ENCODE data around the gene COPA. TPM values are rescaled to one million over a fixed set of nuclear protein-coding genes. Genes with fewer than 3 reads are reported as not detected.

COPA gene
- total RNA-seq, 4 donors from 2014 or later, result 74.9 to 99.8 (median 91.3) TPM

DNA sequence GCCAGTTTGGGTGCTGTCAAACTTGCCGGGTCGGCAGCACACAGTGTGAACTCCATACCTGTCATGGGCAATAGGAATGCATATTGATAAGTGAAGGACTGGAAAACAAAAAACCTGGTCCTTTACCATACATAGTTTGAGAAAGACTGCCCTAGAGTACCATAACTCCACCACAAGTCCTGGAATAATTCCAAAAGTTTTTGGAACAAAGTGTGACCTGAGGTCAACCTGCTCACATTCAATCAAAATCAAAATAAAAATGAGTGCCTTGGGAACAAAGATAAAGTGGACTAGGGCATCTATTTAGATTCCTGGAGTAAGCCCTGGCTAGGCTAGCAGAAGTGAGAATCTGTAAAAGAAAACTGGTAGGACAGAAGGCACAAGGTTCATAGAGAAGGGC is 65.7 kb downstream of the COPA start:
- no peak for TF ChIP-seq POLR2A (IDR thresholded peaks at IDR 0.05)
- TF ChIP-seq, protein P1, sequence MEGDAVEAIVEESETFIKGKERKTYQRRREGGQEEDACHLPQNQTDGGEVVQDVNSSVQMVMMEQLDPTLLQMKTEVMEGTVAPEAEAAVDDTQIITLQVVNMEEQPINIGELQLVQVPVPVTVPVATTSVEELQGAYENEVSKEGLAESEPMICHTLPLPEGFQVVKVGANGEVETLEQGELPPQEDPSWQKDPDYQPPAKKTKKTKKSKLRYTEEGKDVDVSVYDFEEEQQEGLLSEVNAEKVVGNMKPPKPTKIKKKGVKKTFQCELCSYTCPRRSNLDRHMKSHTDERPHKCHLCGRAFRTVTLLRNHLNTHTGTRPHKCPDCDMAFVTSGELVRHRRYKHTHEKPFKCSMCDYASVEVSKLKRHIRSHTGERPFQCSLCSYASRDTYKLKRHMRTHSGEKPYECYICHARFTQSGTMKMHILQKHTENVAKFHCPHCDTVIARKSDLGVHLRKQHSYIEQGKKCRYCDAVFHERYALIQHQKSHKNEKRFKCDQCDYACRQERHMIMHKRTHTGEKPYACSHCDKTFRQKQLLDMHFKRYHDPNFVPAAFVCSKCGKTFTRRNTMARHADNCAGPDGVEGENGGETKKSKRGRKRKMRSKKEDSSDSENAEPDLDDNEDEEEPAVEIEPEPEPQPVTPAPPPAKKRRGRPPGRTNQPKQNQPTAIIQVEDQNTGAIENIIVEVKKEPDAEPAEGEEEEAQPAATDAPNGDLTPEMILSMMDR (IDR thresholded peaks at IDR 0.05), result no peak
- WGBS, 2 donors, result 80 to 100% methylated on average over 2 of the region's 2 CpGs
- H3K36me3 ChIP-seq, result peaks cover 25 to 69% (median 43%) of the 10 kb centered on the region in 3 donors

DNA sequence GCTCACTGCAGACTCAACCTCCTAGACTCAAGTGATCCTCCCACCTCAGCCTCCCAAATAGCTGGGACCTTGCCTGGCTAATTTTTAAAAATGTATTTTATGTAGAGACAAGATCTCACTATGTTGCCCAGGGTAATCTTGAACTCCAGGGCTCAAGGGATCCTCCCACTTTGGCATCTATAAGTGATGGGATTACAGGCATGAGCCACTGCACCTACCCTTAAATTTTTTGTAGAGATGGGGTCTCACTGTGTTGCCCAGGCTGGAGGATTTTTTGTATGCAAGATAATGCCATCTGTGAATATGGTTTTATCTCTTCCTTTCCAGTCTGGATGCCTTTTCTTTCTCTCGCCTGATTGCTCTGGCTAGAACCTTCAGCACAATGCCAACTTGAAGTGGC is 72.0 kb downstream of the COPA start:
- DNase-seq, result no peak
- H3K4me1 ChIP-seq, result no peaks in the 10 kb centered on the region
- H3K4me3 ChIP-seq, result no peak overlapping the region
- TF ChIP-seq POLR2A (IDR thresholded peaks at IDR 0.05), result no peak
- TF ChIP-seq, protein P1 (IDR thresholded peaks at IDR 0.05), result no peak
- H3K36me3 ChIP-seq, result peaks cover 0 to 6% (median 0%) of the 10 kb centered on the region in 3 donors
- intact Hi-C loops (cut with DNase I), result no loop called here
- WGBS, 2 donors, result 94 to 100% methylated on average over 1 of the region's 1 CpG
- no peaks in the 10 kb centered on the region for H3K9me3 ChIP-seq
- H3K27me3 ChIP-seq, result no peaks in the 10 kb centered on the region
- H3K27ac ChIP-seq, result no peak overlapping the region

More for the DNA sequence above, 65.7 kb downstream of the COPA start:
- H3K9me3 ChIP-seq, result no peaks in the 10 kb centered on the region
- no peak overlapping the region for H3K27ac ChIP-seq
- H3K4me3 ChIP-seq, result no peak overlapping the region
- no peaks in the 10 kb centered on the region for H3K27me3 ChIP-seq
- no peak for DNase-seq
- intact Hi-C loops (cut with DNase I), result no loop called here
- H3K4me1 ChIP-seq, result no peaks in the 10 kb centered on the region

DNA sequence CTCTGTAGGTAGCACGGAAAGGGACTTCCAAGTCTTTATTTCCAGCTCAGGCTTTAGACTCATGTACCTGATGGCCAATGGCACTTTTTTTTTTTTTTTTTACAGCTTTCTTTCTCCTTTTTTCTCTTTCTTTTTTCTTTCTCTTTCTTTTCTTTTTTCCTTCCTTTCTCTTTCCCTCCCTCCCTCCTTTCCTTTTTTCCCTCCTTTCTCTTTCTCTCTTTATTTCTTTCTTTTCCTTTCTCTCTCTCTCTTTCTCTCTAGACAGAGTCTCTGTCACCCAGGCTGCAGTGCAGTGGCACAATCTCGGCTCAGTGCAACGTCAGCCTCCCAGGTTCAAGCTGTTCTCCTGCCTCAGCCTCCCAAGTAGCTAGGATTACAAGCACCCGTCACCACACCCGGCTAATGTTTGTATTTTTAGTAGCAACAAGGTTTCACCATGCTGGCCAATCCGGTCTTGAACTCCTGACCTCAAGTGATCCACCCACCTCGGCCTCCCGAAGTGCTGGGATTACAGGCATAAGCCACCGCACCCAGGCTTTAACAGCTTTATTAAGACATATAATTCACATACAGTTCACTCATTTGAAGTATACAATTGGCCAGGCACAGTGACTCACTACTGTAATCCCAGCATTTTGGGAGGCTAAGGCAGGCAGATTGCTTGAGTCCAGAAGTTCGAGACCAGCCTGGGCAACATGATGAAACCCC is 75.6 kb downstream of the COPA start:
- Histone ChIP-seq H3K4me3 (no peak overlapping the region), H3K9me3 (no peaks in the 10 kb centered on the region), H3K36me3 (no peaks in the 10 kb centered on the region), H3K27ac (no peak overlapping the region), H3K4me1 (peaks cover 0 to 9% (median 5%) of the 10 kb centered on the region in 3 donors), H3K27me3 (no peaks in the 10 kb centered on the region)
- WGBS, 2 donors, result 53 to 65% methylated on average over 9 of the region's 10 CpGs
- no peak for DNase-seq
- intact Hi-C loops (cut with DNase I), result no loop called here
- TF ChIP-seq POLR2A (IDR thresholded peaks at IDR 0.05), result no peak
- TF ChIP-seq, protein P1 (IDR thresholded peaks at IDR 0.05), result no peak

DNA sequence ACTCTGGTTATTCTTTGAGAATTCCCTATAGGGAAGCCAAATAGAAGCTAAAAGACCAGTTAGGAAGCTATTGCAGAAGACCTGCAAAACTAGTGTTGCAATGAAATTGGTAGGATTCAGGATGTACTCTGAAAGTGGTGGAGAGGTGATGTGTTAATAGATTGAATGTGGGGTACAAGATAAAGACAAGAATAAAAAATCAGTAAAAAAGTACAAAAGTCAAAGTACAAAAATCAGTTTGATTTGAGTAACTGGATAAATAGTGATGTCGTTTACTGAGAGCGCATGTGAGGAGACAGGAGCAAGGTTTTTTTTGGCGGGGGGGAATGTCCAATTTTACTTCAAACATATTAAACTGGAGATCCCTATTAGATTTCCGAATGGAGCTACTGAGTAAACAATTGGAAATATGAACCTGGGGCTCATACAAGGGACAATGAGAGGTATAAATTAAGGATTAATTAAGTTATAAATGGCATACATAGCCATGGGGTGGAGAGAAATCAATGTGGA is 78.2 kb downstream of the COPA start:
- 68 to 78% methylated on average over 4 of the region's 4 CpGs for WGBS, 2 donors

More for the DNA sequence above, 78.2 kb downstream of the COPA start:
- H3K27ac ChIP-seq, result no peak overlapping the region
- no peak overlapping the region for H3K4me3 ChIP-seq
- H3K36me3 ChIP-seq, result no peaks in the 10 kb centered on the region
- no peaks in the 10 kb centered on the region for H3K27me3 ChIP-seq
- intact Hi-C loops (cut with DNase I), result no loop called here
- DNase-seq, result no peak
- H3K9me3 ChIP-seq, result no peaks in the 10 kb centered on the region
- peaks cover 11 to 26% (median 19%) of the 10 kb centered on the region in 3 donors for H3K4me1 ChIP-seq
- no peak for TF ChIP-seq POLR2A (IDR thresholded peaks at IDR 0.05)
- TF ChIP-seq, protein P1 (IDR thresholded peaks at IDR 0.05), result no peak
